Stimulated activated CD4-positive, alpha-beta T cell treated with anti-CD3 and anti-CD28 coated beads, Interleukin-2, amount 100 ng/mL, for 4 hours (primary cell): Measurements from ENCODE around the gene TBC1D22A.

Experiments
- DNase-seq: peaks from one replicate; pipeline ENCODE4 v3.0.0-alpha.2; 2020; ENCODE audit warnings: low read depth

TBC1D22A gene

GRCh38 chr22:46795845-46796565 is 33.6 kb downstream of the TBC1D22A start:
- DNase-seq = no peak

GRCh38 chr22:46796566-46797195 is 34.2 kb downstream of the TBC1D22A start:
- no peak for DNase-seq

GRCh38 chr22:46797355-46797754 is 34.9 kb downstream of the TBC1D22A start:
- DNase-seq = no peak

GRCh38 chr22:46798041-46798365 is 35.6 kb downstream of the TBC1D22A start:
- DNase-seq = no peak

DNA sequence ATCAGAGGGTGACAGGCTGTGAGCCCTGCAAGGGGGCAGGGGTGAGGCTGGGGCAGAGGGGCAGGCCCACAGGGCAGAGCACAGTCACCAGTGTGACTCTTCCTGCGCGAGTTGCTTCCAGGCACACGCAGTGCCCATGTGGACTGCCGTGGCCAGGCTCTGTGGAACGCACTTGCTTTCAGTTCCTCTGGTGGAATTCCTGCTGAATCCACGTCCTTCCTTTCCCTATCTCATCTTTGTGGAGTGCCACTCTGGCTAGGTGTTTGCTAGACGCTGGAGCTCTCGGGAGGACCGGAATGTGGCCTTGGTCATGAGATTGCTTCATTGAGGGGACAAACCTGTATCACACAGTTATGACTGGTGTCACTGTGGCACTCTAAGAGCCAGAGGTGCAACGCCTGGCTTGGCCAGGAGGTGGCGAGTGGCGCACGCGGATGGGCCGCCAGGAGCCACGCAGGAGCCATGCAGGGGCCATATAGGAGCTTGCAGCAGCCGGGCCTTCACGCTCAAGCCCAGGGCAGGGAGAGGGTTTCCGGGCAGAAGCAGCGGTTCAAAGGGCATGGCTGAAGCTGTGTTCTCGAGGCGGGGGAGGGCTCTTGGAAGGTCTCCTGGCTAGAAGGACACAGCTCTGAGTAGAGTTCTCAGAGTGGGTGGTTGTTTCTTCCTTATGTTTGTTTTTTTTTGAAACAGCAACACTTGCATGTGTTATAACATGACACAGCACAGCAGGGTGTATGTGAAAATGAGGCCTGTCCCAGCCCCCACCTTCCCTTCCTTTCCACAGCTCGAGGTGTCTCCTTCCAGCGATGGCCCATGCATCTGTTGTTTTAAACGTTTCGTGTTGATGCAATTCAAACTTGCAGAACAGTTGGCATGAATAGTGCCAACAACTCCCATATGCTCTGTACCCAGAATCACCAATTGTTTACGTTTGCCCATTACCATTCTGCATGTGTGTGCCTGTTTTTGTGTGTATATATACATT is 36.2 kb downstream of the TBC1D22A start:
- DNase-seq = peak; percentile 54

DNA sequence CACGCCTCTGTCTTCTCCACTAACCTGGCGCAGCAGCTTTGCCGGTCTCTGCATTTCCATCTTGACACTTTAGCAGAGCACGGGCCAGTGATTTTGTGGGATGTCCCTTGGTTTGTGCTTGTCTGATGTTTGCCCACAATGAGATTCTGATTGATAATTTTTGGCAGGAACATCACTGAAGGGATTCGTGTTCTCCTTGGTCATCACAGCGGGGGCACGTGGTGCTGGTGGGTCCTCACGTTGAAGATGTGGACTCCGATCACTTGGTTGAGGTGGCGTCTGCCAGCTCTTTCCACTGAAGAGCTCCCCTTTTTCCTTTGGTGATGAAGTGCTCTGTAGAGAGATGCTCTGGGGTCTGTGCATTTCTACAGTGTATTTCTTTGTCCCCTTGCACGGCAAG is 37.2 kb downstream of the TBC1D22A start:
- DNase-seq = no peak

DNA sequence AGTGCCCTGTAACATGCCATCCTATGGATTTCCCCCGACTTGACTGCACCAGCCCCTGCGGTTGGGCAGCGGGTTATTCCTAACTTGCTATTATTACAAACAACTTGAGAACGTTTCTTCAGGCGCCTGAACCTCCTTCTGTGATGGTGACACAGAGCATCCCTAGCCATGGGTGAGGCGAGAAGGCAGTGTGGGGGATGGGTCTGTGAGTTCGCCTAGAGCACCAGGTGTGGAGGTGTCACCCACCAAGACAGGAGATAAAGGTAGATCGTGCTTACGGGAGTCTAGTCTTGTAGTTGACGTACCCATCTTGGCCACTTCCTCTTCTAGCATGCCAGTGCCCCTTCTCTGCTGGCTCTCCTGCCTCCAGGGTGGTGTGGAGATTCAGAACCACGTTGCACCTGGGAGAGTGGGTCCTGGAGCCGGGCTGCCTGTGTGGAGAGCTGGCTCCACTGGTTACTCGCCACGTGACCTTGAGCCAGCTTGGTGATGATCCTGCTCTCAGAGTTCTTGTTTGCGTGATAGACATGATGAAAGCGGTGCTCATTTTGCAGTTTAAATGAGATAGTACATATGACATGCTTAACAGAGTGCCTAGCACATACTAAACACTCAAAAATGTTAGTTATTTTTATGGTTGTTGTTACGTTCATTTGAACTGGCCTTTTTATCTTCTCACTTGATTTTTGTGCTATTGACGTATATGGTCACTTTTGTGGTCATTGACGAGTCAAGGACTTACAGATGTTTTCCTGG is 37.8 kb downstream of the TBC1D22A start:
- DNase-seq = no peak

- no peak for DNase-seq
These were observed 38.9 kb downstream of the TBC1D22A start for GRCh38 chr22:46801331-46801811.

DNA sequence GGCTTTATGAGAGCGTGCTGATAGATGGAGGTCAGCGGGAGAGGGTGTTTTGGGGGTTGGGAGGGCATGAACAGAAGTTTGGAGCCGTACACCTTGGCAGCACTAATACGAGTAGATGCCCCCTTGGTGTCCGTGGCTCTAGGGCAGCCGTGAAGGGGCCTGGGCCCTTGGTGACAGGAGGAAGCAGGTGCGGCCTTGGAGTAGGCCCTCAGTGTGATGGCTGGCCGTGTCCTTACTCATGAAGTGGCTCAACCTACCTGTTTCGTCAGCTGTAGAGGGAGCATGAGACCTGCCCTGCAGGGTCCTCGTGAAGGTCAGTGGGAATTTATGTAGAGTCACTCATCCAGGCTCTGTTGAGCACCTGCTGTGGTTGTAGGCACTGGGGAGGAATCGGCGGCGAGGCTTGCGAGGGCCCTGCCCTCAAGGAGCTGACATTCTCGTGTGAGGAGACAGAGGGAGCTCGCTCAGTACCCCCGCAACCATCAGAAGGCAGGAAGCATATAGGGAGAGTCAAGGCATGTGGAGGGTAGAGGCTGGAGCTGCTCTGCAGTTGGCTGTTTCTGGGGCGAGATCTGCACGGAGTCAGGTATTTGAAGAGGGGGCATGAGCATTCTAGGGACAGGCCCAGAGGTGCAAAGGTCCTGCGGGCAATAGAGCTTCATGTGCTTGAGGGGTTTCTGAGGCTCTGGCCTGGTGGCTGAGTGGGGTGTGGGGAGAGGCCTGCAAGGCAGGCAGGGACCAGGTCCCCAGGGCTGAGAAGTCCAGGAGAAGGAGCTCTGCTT is 39.6 kb downstream of the TBC1D22A start:
- DNase-seq = no peak

DNA sequence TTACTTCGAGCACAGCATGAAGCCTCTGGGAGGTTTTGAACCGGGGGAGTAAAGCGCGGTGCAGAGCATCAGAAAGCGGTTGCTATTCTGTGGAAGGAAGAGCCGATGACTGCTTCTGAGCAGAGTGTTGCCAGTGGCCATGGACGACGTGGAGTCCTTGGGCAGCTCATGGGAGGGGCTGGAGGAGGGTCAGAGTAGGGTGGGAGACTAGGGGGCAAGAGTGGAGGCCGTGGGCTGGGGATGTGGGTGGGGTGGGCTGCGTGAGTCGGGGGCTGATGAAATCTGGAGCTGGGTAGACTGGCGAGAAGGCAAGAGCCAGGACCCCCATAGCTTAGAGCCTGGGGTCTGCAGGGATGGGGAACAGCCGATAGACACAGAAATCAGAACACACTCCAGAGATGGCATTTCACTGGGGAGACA is 40.2 kb downstream of the TBC1D22A start:
- DNase-seq = no peak

GRCh38 chr22:46803031-46803880 is 40.8 kb downstream of the TBC1D22A start:
- DNase-seq = peak; percentile 62

DNA sequence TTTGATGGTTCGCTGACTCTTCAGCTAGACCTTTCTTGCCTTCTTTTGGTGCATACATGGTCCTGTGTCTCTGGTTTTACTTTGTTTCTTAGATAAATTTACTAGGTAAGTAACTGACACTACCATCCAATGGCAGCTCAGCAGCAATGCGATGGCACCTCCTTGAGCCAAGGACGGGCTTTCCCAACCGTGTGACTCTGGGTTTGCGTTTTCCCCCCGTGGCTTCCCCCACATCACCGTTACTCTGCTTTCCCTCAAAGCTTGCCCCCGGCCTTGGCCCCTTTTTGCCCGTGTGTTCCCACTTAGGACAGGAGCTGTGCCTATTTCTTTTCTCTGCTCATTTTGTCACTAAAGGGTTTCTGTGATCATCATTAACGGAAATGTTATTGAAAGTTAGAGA is 41.5 kb downstream of the TBC1D22A start:
- no peak for DNase-seq

DNA sequence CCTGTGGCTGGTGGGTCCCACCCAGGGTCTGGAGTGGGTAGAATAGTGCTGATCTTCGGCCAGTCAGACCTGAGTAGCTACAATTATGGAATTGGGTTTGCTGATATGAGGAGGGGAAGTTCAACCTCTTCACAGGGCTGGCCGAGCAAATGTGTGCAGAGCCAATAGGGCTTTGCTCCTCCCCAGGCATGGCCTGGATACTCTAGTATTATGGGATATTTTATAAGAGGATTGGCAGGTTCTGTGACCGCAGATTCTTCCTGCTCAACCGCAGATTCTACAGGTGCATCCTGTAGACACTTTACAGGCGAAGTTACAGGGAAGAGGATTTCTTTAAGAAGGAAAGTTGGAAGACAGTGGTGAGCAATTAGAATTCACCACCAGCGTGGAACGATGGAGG is 44.3 kb downstream of the TBC1D22A start:
- no peak for DNase-seq

DNA sequence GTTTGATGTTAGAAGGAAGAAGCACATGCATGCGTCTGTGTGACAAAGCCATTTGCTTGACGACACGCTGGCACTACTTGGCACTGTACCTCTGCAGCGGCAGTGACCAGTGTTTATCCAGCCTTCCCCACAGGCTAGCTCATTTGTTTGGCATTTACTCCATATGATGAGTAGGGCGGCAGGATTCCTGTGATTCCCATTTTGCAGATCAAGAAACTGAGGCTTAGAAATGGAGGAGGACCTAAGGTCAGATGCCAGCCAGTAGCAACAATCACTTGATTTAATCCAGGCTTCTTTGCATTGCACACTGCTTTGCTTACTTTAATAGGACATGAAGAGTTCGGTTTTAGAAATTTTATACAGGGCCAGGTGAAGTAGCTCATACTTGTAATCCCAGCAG is 45.0 kb downstream of the TBC1D22A start:
- no peak for DNase-seq

DNA sequence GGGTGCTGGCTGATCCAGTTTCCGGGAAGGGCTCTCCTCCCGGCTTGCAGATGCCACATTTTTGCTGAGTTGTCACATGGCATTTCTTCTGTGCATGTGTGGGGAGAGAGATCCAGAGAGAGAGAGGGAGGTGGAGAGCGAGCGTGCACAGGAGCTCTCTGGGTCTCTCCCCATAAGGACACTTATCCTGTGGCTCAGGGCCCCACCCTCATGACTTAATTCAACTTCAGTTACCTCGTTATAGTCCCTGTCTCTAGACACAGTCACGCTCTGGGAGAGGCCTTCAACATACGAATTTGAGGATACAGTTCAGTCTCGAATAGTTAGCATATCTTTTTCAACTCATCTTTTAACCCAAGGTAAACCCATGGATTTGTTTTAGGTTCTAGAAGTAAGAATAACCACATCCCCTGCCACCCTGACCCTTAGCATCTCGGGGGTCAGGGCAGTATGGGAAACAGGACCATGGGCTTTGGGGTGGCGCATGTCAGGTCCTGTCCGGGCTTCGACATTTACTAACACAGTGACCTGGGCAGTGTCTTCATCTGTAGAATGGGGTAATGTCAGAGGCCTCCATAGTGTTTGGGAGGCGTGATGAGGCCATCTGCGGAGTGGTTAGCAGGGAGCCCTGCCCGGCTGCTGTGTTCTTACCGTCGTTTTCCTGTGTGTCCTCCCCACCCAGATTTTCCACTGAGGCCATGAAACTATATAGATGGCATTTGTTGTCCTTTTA is 46.9 kb downstream of the TBC1D22A start:
- DNase-seq = no peak

- no peak for DNase-seq
These were observed 48.7 kb downstream of the TBC1D22A start for GRCh38 chr22:46810856-46811786.

GRCh38 chr22:46812034-46812605 is 49.7 kb downstream of the TBC1D22A start:
- DNase-seq = no peak

GRCh38 chr22:46812788-46813187 is 50.3 kb downstream of the TBC1D22A start:
- DNase-seq = no peak
